GM18909 (cell line): ENCODE data around the gene MARF1.
A peak's percentile ranks its signal among the peaks of the same experiment; 100 is the strongest.
"Not testable (repeated sequence)": the region's sequence is repeated elsewhere in the genome, so short reads cannot be mapped to it uniquely, and the experiment has no call there.

Experiments used
- ATAC-seq: cut with Tn5 transposase; IDR thresholded peaks from one replicate; pipeline ENCODE4 v1.9.1; 2021; ENCODE audit warnings: mild to moderate bottlenecking; ENCODE audit not compliant: unreplicated experiment, poor library complexity

Gene MARF1

GRCh38 chr16:15643048-15643945 is at the start of gene MARF1:
MARF1 (minus strand) TSS chr16:15643154; CDS start chr16:15639233, 3,921 bp downstream.
- peak; percentile 46 for ATAC-seq

GRCh38 chr16:15692508-15692907 is 49.6 kb upstream of the MARF1 start:
- ATAC-seq: not testable (repeated sequence)

GRCh38 chr16:15691046-15691445 is 48.1 kb upstream of the MARF1 start:
- ATAC-seq: no peak

- no peak for ATAC-seq
Observed at GRCh38 chr16:15690296-15690695, 47.3 kb upstream of the MARF1 start.

GRCh38 chr16:15689290-15689689 is 46.3 kb upstream of the MARF1 start:
- no peak for ATAC-seq

GRCh38 chr16:15686287-15686686 is 43.3 kb upstream of the MARF1 start:
- ATAC-seq: no peak

- ATAC-seq: no peak
Observed at GRCh38 chr16:15682105-15682570, 39.2 kb upstream of the MARF1 start.

GRCh38 chr16:15677447-15677846 is 34.5 kb upstream of the MARF1 start:
- no peak for ATAC-seq

GRCh38 chr16:15676506-15676905 is 33.6 kb upstream of the MARF1 start:
- no peak for ATAC-seq

GRCh38 chr16:15674571-15674970 is 31.6 kb upstream of the MARF1 start:
- ATAC-seq: no peak

GRCh38 chr16:15672514-15673167 is 29.7 kb upstream of the MARF1 start:
- ATAC-seq: no peak

GRCh38 chr16:15672127-15672513 is 29.2 kb upstream of the MARF1 start:
- not testable (repeated sequence) for ATAC-seq

- no peak for ATAC-seq
Observed at GRCh38 chr16:15671530-15672117, 28.7 kb upstream of the MARF1 start.

- no peak for ATAC-seq
Observed at GRCh38 chr16:15667091-15667742, 24.3 kb upstream of the MARF1 start.

GRCh38 chr16:15665107-15665506 is 22.2 kb upstream of the MARF1 start:
- ATAC-seq: no peak

GRCh38 chr16:15660203-15660601 is 17.2 kb upstream of the MARF1 start:
- ATAC-seq: no peak

- no peak for ATAC-seq
Observed at GRCh38 chr16:15658556-15658955, 15.6 kb upstream of the MARF1 start.

GRCh38 chr16:15658149-15658548 is 15.2 kb upstream of the MARF1 start:
- ATAC-seq: no peak

GRCh38 chr16:15655561-15655960 is 12.6 kb upstream of the MARF1 start:
- not testable (repeated sequence) for ATAC-seq

- no peak for ATAC-seq
Observed at GRCh38 chr16:15654591-15654990, 11.6 kb upstream of the MARF1 start.

GRCh38 chr16:15653227-15653626 is 10.3 kb upstream of the MARF1 start:
- ATAC-seq: no peak
